ENCODE data around the gene DCDC2C. TPM values are rescaled to one million over a fixed set of nuclear protein-coding genes. Genes with fewer than 3 reads are reported as not detected.

DCDC2C gene
- total RNA-seq, 1 experiment from 2014 or later, result not detected

GRCh38 chr2:3743951-3744555, 40.7 kb downstream of the DCDC2C start:
- Histone ChIP-seq H3K9me3 (ENCODE audit: low read length) (no peaks in the 10 kb centered on the region), H2AFZ (ENCODE audit: low read length) (no peak overlapping the region), H3K27me3 (ENCODE audit: low read length) (peaks cover 25% of the 10 kb centered on the region), H3K4me1 (ENCODE audit: insufficient read depth, low read length) (no peaks in the 10 kb centered on the region), H3K4me2 (ENCODE audit: low read length) (no peak overlapping the region), H3K36me3 (ENCODE audit: low read depth, low read length) (no peaks in the 10 kb centered on the region), H3F3A (ENCODE audit: low read length, unreplicated experiment) (no peaks in the 10 kb centered on the region), H3K27ac (ENCODE audit: low read length) (no peak overlapping the region), H3K9ac (ENCODE audit: low read length) (no peak overlapping the region), H3K9me2 (replicated peaks; ENCODE audit: low read length) (no peaks in the 10 kb centered on the region), H3K4me3 (ENCODE audit: low read length) (no peak overlapping the region), H4K20me1 (ENCODE audit: low read length) (no peaks in the 10 kb centered on the region), H3K79me2 (ENCODE audit: low read length) (no peaks in the 10 kb centered on the region)
- ChIA-PET POLR2A (ENCODE audit: unreplicated experiment) (no interaction called here), CTCF (no interaction called here)
- intact Hi-C loops (cut with micrococcal nuclease), result no loop called here
- DNase-seq (no peak), ATAC-seq (no peak)
- no TSS peak for BruUV-seq (replicated peaks)
- TF ChIP-seq EZH2phosphoT487 (IDR thresholded peaks at IDR 0.05; ENCODE audit: borderline replicate concordance, low read length) (no peak), EZH2 (IDR thresholded peaks at IDR 0.05; ENCODE audit: low read length, unreplicated experiment) (no peak), CTCF (conservative IDR thresholded peaks at IDR 0.05; ENCODE audit: low read depth, low read length) (no peak)

GRCh38 chr2:3745920-3746319, 42.5 kb downstream of the DCDC2C start:
- Histone ChIP-seq H3K27me3 (ENCODE audit: low read length) (peaks cover 43% of the 10 kb centered on the region), H4K20me1 (ENCODE audit: low read length) (no peaks in the 10 kb centered on the region), H3K4me2 (ENCODE audit: low read length) (no peak overlapping the region), H3K9ac (ENCODE audit: low read length) (no peak overlapping the region), H3K9me3 (ENCODE audit: low read length) (no peaks in the 10 kb centered on the region), H3K36me3 (ENCODE audit: low read depth, low read length) (no peaks in the 10 kb centered on the region), H3K9me2 (replicated peaks; ENCODE audit: low read length) (no peaks in the 10 kb centered on the region), H3F3A (ENCODE audit: low read length, unreplicated experiment) (no peaks in the 10 kb centered on the region), H3K4me1 (ENCODE audit: insufficient read depth, low read length) (no peaks in the 10 kb centered on the region), H3K4me3 (ENCODE audit: low read length) (no peak overlapping the region), H2AFZ (ENCODE audit: low read length) (no peak overlapping the region), H3K27ac (ENCODE audit: low read length) (no peak overlapping the region), H3K79me2 (ENCODE audit: low read length) (no peaks in the 10 kb centered on the region)
- CTCF ChIA-PET, result no interaction called here
- no peak for DNase-seq
- intact Hi-C loops (cut with micrococcal nuclease), result no loop called here
- no peak for ATAC-seq
- BruUV-seq (replicated peaks), result no TSS peak
- no peak for TF ChIP-seq EZH2phosphoT487 (IDR thresholded peaks at IDR 0.05; ENCODE audit: borderline replicate concordance, low read length)
- POLR2A ChIA-PET (ENCODE audit: unreplicated experiment), result no interaction called here

GRCh38 chr2:3747032-3747654, 43.8 kb downstream of the DCDC2C start:
- H3K79me2 ChIP-seq (ENCODE audit: low read length), result no peaks in the 10 kb centered on the region
- H3K9me3 ChIP-seq (ENCODE audit: low read length), result no peaks in the 10 kb centered on the region
- ATAC-seq (no peak), DNase-seq (no peak)
- CTCF ChIA-PET, result no interaction called here
- H3K27ac ChIP-seq (ENCODE audit: low read length), result no peak overlapping the region
- POLR2A ChIA-PET (ENCODE audit: unreplicated experiment), result interaction anchor here (0.6 kb wide), 1 partner anchor 12 kb away, joined by 4 read pairs; no protein-coding TSS in a partner anchor
- H2AFZ ChIP-seq (ENCODE audit: low read length), result no peak overlapping the region
- H3F3A ChIP-seq (ENCODE audit: low read length, unreplicated experiment), result no peaks in the 10 kb centered on the region
- H3K4me2 ChIP-seq (ENCODE audit: low read length), result no peak overlapping the region
- H4K20me1 ChIP-seq (ENCODE audit: low read length), result no peaks in the 10 kb centered on the region
- no peaks in the 10 kb centered on the region for H3K9me2 ChIP-seq (replicated peaks; ENCODE audit: low read length)
- TF ChIP-seq EZH2phosphoT487 (IDR thresholded peaks at IDR 0.05; ENCODE audit: borderline replicate concordance, low read length), result no peak
- TF ChIP-seq EZH2 (IDR thresholded peaks at IDR 0.05; ENCODE audit: low read length, unreplicated experiment), result no peak
- no peak for TF ChIP-seq CTCF (conservative IDR thresholded peaks at IDR 0.05; ENCODE audit: low read depth, low read length)
- H3K9ac ChIP-seq (ENCODE audit: low read length), result no peak overlapping the region
- H3K27me3 ChIP-seq (ENCODE audit: low read length), result peaks cover 50% of the 10 kb centered on the region
- intact Hi-C loops (cut with micrococcal nuclease), result no loop called here
- no peaks in the 10 kb centered on the region for H3K36me3 ChIP-seq (ENCODE audit: low read depth, low read length)
- H3K4me1 ChIP-seq (ENCODE audit: insufficient read depth, low read length), result no peaks in the 10 kb centered on the region
- BruUV-seq (replicated peaks), result no TSS peak
- H3K4me3 ChIP-seq (ENCODE audit: low read length), result no peak overlapping the region
